ENCODE results near the gene RALGPS1. TPM values are rescaled to one million over a fixed set of nuclear protein-coding genes. Genes with fewer than 3 reads are reported as not detected.
A peak's percentile ranks its signal among the peaks of the same experiment; 100 is the strongest.

The RALGPS1 gene
- total and polyA plus RNA-seq, 5 donors from 2014 or later = 1.8 to 10.3 (median 3.3) TPM

- no peaks in the 10 kb centered on the region for H3K36me3 Mint-ChIP-seq
- Histone ChIP-seq H3K27ac (ENCODE audit: insufficient read depth, low read length, poor library complexity, severe bottlenecking) (no peak overlapping the region), H3K4me3 (ENCODE audit: low read depth, low read length) (no peak overlapping the region), H3K27me3 (ENCODE audit: control insufficient read depth, insufficient read depth, low read length) (no peaks in the 10 kb centered on the region), H3K4me1 (ENCODE audit: control insufficient read depth, insufficient read depth, low read length, poor library complexity, severe bottlenecking) (no peaks in the 10 kb centered on the region), H3K9me3 (ENCODE audit: control insufficient read depth in 2 of 2, low read length in 2 of 2) (no peaks in the 10 kb centered on the region), H3K36me3 (ENCODE audit: control insufficient read depth, insufficient read depth, low read length) (no peaks in the 10 kb centered on the region)
- peaks cover 11% of the 10 kb centered on the region for H3K27me3 Mint-ChIP-seq
- no peak for DNase-seq
- peaks cover 0 to 1% (median 0%) of the 10 kb centered on the region in 7 donors for H3K9me3 Mint-ChIP-seq
- H3K4me1 Mint-ChIP-seq = peaks cover 6 to 18% (median 13%) of the 10 kb centered on the region in 4 donors
- H3K27ac Mint-ChIP-seq = no peak overlapping the region
- no peak for ATAC-seq (ENCODE audit: low read depth in 2 of 2)
- no peak overlapping the region for H3K4me3 Mint-ChIP-seq
Measured at GRCh38 chr9:126973651-126974529, 59.3 kb downstream of the RALGPS1 start.

GRCh38 chr9:126974594-126974993, 60.0 kb downstream of the RALGPS1 start:
- no peaks in the 10 kb centered on the region for H3K4me1 ChIP-seq (ENCODE audit: control insufficient read depth, insufficient read depth, low read length, poor library complexity, severe bottlenecking)
- H3K4me3 Mint-ChIP-seq = no peak overlapping the region
- no peak overlapping the region for H3K27ac Mint-ChIP-seq
- H3K9me3 ChIP-seq (ENCODE audit: control insufficient read depth in 2 of 2, low read length in 2 of 2) = no peaks in the 10 kb centered on the region
- H3K4me1 Mint-ChIP-seq = peaks cover 6 to 25% (median 14%) of the 10 kb centered on the region in 4 donors
- H3K9me3 Mint-ChIP-seq = peaks cover 0 to 1% (median 0%) of the 10 kb centered on the region in 7 donors
- ATAC-seq (ENCODE audit: low read depth in 2 of 2) (no peak), DNase-seq (no peak)
- no peaks in the 10 kb centered on the region for H3K36me3 ChIP-seq (ENCODE audit: control insufficient read depth, insufficient read depth, low read length)
- no peak overlapping the region for H3K27ac ChIP-seq (ENCODE audit: insufficient read depth, low read length, poor library complexity, severe bottlenecking)
- peaks cover 11% of the 10 kb centered on the region for H3K27me3 Mint-ChIP-seq
- no peak overlapping the region for H3K4me3 ChIP-seq (ENCODE audit: low read depth, low read length)
- H3K36me3 Mint-ChIP-seq = no peaks in the 10 kb centered on the region
- H3K27me3 ChIP-seq (ENCODE audit: control insufficient read depth, insufficient read depth, low read length) = no peaks in the 10 kb centered on the region

- no peaks in the 10 kb centered on the region for H3K4me1 ChIP-seq (ENCODE audit: control insufficient read depth, insufficient read depth, low read length, poor library complexity, severe bottlenecking)
- H3K27ac Mint-ChIP-seq = no peak overlapping the region
- DNase-seq = no peak
Measured at GRCh38 chr9:126975327-126976220, 61.0 kb downstream of the RALGPS1 start.

GRCh38 chr9:126979461-126979860, 64.9 kb downstream of the RALGPS1 start:
- H3K4me1 Mint-ChIP-seq = peaks cover 6 to 35% (median 27%) of the 10 kb centered on the region in 4 donors
- no peak overlapping the region for H3K27ac Mint-ChIP-seq
- no peak overlapping the region for H3K4me3 Mint-ChIP-seq
- H3K9me3 Mint-ChIP-seq = peaks cover 0 to 12% (median 1%) of the 10 kb centered on the region in 7 donors
- Histone ChIP-seq H3K27ac (ENCODE audit: insufficient read depth, low read length, poor library complexity, severe bottlenecking) (no peak overlapping the region), H3K9me3 (ENCODE audit: control insufficient read depth in 2 of 2, low read length in 2 of 2) (peaks cover 0 to 10% of the 10 kb centered on the region in 2 experiments), H3K27me3 (ENCODE audit: control insufficient read depth, insufficient read depth, low read length) (no peaks in the 10 kb centered on the region), H3K4me3 (ENCODE audit: low read depth, low read length) (no peak overlapping the region), H3K36me3 (ENCODE audit: control insufficient read depth, insufficient read depth, low read length) (no peaks in the 10 kb centered on the region), H3K4me1 (ENCODE audit: control insufficient read depth, insufficient read depth, low read length, poor library complexity, severe bottlenecking) (peaks cover 5% of the 10 kb centered on the region)
- ATAC-seq (ENCODE audit: low read depth in 2 of 2) (no peak), DNase-seq (no peak)
- H3K36me3 Mint-ChIP-seq = peaks cover 5% of the 10 kb centered on the region
- no peaks in the 10 kb centered on the region for H3K27me3 Mint-ChIP-seq

More at GRCh38 chr9:126975327-126976220, 61.0 kb downstream of the RALGPS1 start:
- Histone ChIP-seq H3K36me3 (ENCODE audit: control insufficient read depth, insufficient read depth, low read length) (no peaks in the 10 kb centered on the region), H3K4me3 (ENCODE audit: low read depth, low read length) (no peak overlapping the region), H3K27ac (ENCODE audit: insufficient read depth, low read length, poor library complexity, severe bottlenecking) (no peak overlapping the region), H3K9me3 (ENCODE audit: control insufficient read depth in 2 of 2, low read length in 2 of 2) (no peaks in the 10 kb centered on the region), H3K27me3 (ENCODE audit: control insufficient read depth, insufficient read depth, low read length) (no peaks in the 10 kb centered on the region)
- no peak for ATAC-seq (ENCODE audit: low read depth in 2 of 2)
- Mint-ChIP-seq H3K4me1 (peaks cover 4 to 26% (median 11%) of the 10 kb centered on the region in 4 donors), H3K36me3 (no peaks in the 10 kb centered on the region), H3K9me3 (peaks cover 0 to 1% (median 0%) of the 10 kb centered on the region in 7 donors), H3K27me3 (peaks cover 11% of the 10 kb centered on the region), H3K4me3 (no peak overlapping the region)

GRCh38 chr9:126980231-126980630, 65.6 kb downstream of the RALGPS1 start:
- H3K27me3 ChIP-seq (ENCODE audit: control insufficient read depth, insufficient read depth, low read length) = no peaks in the 10 kb centered on the region
- no peak overlapping the region for H3K27ac Mint-ChIP-seq
- ATAC-seq (ENCODE audit: low read depth in 2 of 2) = no peak
- H3K27me3 Mint-ChIP-seq = no peaks in the 10 kb centered on the region
- H3K36me3 ChIP-seq (ENCODE audit: control insufficient read depth, insufficient read depth, low read length) = no peaks in the 10 kb centered on the region
- H3K9me3 ChIP-seq (ENCODE audit: control insufficient read depth in 2 of 2, low read length in 2 of 2) = peaks cover 0 to 10% of the 10 kb centered on the region in 2 experiments
- H3K4me1 Mint-ChIP-seq = peaks cover 13 to 42% (median 34%) of the 10 kb centered on the region in 4 donors
- peaks cover 0 to 12% (median 1%) of the 10 kb centered on the region in 7 donors for H3K9me3 Mint-ChIP-seq
- DNase-seq = no peak
- no peak overlapping the region for H3K4me3 ChIP-seq (ENCODE audit: low read depth, low read length)
- H3K4me3 Mint-ChIP-seq = no peak overlapping the region
- H3K36me3 Mint-ChIP-seq = peaks cover 5% of the 10 kb centered on the region
- no peak overlapping the region for H3K27ac ChIP-seq (ENCODE audit: insufficient read depth, low read length, poor library complexity, severe bottlenecking)
- H3K4me1 ChIP-seq (ENCODE audit: control insufficient read depth, insufficient read depth, low read length, poor library complexity, severe bottlenecking) = peaks cover 13% of the 10 kb centered on the region

- H3K27me3 ChIP-seq (ENCODE audit: control insufficient read depth, insufficient read depth, low read length) = no peaks in the 10 kb centered on the region
- peaks cover 0 to 10% of the 10 kb centered on the region in 2 experiments for H3K9me3 ChIP-seq (ENCODE audit: control insufficient read depth in 2 of 2, low read length in 2 of 2)
- Mint-ChIP-seq H3K36me3 (peaks cover 5% of the 10 kb centered on the region), H3K4me3 (peak overlapping the region in 1 of 4 donors; percentile 6), H3K27me3 (no peaks in the 10 kb centered on the region), H3K9me3 (peaks cover 0 to 12% (median 1%) of the 10 kb centered on the region in 7 donors), H3K4me1 (peaks cover 21 to 49% (median 42%) of the 10 kb centered on the region in 4 donors), H3K27ac (no peak overlapping the region)
- H3K27ac ChIP-seq (ENCODE audit: insufficient read depth, low read length, poor library complexity, severe bottlenecking) = no peak overlapping the region
- no peak for ATAC-seq (ENCODE audit: low read depth in 2 of 2)
- H3K36me3 ChIP-seq (ENCODE audit: control insufficient read depth, insufficient read depth, low read length) = no peaks in the 10 kb centered on the region
- DNase-seq = no peak
- H3K4me1 ChIP-seq (ENCODE audit: control insufficient read depth, insufficient read depth, low read length, poor library complexity, severe bottlenecking) = peaks cover 23% of the 10 kb centered on the region
- H3K4me3 ChIP-seq (ENCODE audit: low read depth, low read length) = no peak overlapping the region
Measured at GRCh38 chr9:126981218-126981617, 66.6 kb downstream of the RALGPS1 start.

- Mint-ChIP-seq H3K4me3 (peak overlapping the region in 2 of 4 donors; percentile 29 to 54), H3K9me3 (peaks cover 0 to 12% (median 1%) of the 10 kb centered on the region in 7 donors), H3K4me1 (peaks cover 29 to 61% (median 52%) of the 10 kb centered on the region in 4 donors), H3K36me3 (peaks cover 5% of the 10 kb centered on the region), H3K27ac (peak overlapping the region in 2 of 3 donors; percentile 45 to 83), H3K27me3 (no peaks in the 10 kb centered on the region)
- H3K36me3 ChIP-seq (ENCODE audit: control insufficient read depth, insufficient read depth, low read length) = no peaks in the 10 kb centered on the region
- peak in 2 of 3 donors; percentile 12 to 38 for DNase-seq
- peaks cover 0 to 10% of the 10 kb centered on the region in 2 experiments for H3K9me3 ChIP-seq (ENCODE audit: control insufficient read depth in 2 of 2, low read length in 2 of 2)
- peak in 1 of 2 donors; percentile 5 for ATAC-seq (ENCODE audit: low read depth in 2 of 2)
- peaks cover 34% of the 10 kb centered on the region for H3K4me1 ChIP-seq (ENCODE audit: control insufficient read depth, insufficient read depth, low read length, poor library complexity, severe bottlenecking)
- H3K27me3 ChIP-seq (ENCODE audit: control insufficient read depth, insufficient read depth, low read length) = no peaks in the 10 kb centered on the region
- no peak overlapping the region for H3K27ac ChIP-seq (ENCODE audit: insufficient read depth, low read length, poor library complexity, severe bottlenecking)
- H3K4me3 ChIP-seq (ENCODE audit: low read depth, low read length) = no peak overlapping the region
Measured at GRCh38 chr9:126982215-126983002, 67.8 kb downstream of the RALGPS1 start.

All from CD4-positive, CD25-positive, alpha-beta regulatory T cell (primary cell).